MCF 10A (cell line): ENCODE measurements around the gene GLIS1. TPM values are rescaled to one million over a fixed set of nuclear protein-coding genes. Genes with fewer than 3 reads are reported as not detected.
A peak's percentile ranks its signal among the peaks of the same experiment; 100 is the strongest.

Experiments
- BruUV-seq: library from RNA; stranded (reverse); fragments of 400-500 nt; replicated peaks from 2 replicates; lab custom pipeline; 2021; lab: Mats Ljungman, UMichigan
- CTCF ChIA-PET: fragments of 300-600 bp; sonication (Branson Sonifier 250); formaldehyde crosslinking; extraction: SDS; loops from one replicate; lab custom pipeline; 2021; ENCODE audit warnings: antibody characterized with exemption, inconsistent platforms; lab: Yijun Ruan, JAX
- POLR2A ChIA-PET: fragments of 300-600, 350-650 bp; sonication (Branson Sonifier 250); formaldehyde crosslinking; extraction: SDS; loops from one replicate; lab custom pipeline; 2020; ENCODE audit warnings: antibody characterized with exemption, inconsistent platforms; lab: Yijun Ruan, JAX
- DNase-seq: peaks from one replicate; pipeline ENCODE4 v3.0.0-alpha.2; 2018; ENCODE audit not compliant: unreplicated experiment
- H3K27ac Mint-ChIP-seq: one replicate; pipeline ENCODE4 v1.8.0; 2022; ENCODE audit warnings: mild to moderate bottlenecking, low read depth, mixed read lengths; ENCODE audit not compliant: unreplicated experiment
- H3K27me3 Mint-ChIP-seq: one replicate; pipeline ENCODE4 v1.8.0; 2022; ENCODE audit warnings: mixed read lengths; ENCODE audit not compliant: insufficient read depth, unreplicated experiment
- H3K36me3 Mint-ChIP-seq: one replicate; pipeline ENCODE4 v1.8.0; 2022; ENCODE audit warnings: mild to moderate bottlenecking, moderate library complexity, mixed read lengths; ENCODE audit not compliant: insufficient read depth, unreplicated experiment
- H3K4me1 Mint-ChIP-seq: one replicate; pipeline ENCODE4 v1.8.0; 2022; ENCODE audit warnings: mixed read lengths; ENCODE audit not compliant: insufficient read depth, unreplicated experiment
- H3K4me3 Mint-ChIP-seq: one replicate; pipeline ENCODE4 v1.8.0; 2022; ENCODE audit warnings: mild to moderate bottlenecking, moderate library complexity, mixed read lengths; ENCODE audit not compliant: unreplicated experiment
- H3K9me3 Mint-ChIP-seq: one replicate; pipeline ENCODE4 v1.8.0; 2022; ENCODE audit warnings: mixed read lengths; ENCODE audit not compliant: unreplicated experiment
- CTCF ChIP-seq: fragments of 200-600 bp; IDR thresholded peaks from one replicate; pipeline ENCODE4 v1.8.0; 2022; ENCODE audit warnings: antibody characterized with exemption, mild to moderate bottlenecking; ENCODE audit not compliant: unreplicated experiment
- intact Hi-C: fragments of 100-400 bp; cut with micrococcal nuclease; formaldehyde crosslinking; loops from 2 replicates; pipeline ENCODE4 v1.14.1; 2022
- total RNA-seq: library from RNA; stranded (reverse); gene quantifications from 2 replicates; pipeline ENCODE4 v1.2.3, GENCODE V29; 2022

The GLIS1 gene
- total RNA-seq, 1 experiment from 2014 or later = 0.93 TPM

GRCh38 chr1:53552146-53552861 is 186.7 kb downstream of the GLIS1 start:
- intact Hi-C loops = no loop called here
- peak; percentile 23 for DNase-seq
- no TSS peak for BruUV-seq

GRCh38 chr1:53551428-53551995 is 187.5 kb downstream of the GLIS1 start:
- ChIA-PET CTCF (no interaction called here), POLR2A (no interaction called here)
- TF ChIP-seq CTCF = no peak
- Mint-ChIP-seq H3K27ac (no peak overlapping the region), H3K9me3 (no peaks in the 10 kb centered on the region), H3K36me3 (no peaks in the 10 kb centered on the region), H3K4me1 (no peaks in the 10 kb centered on the region), H3K27me3 (peaks cover 25% of the 10 kb centered on the region), H3K4me3 (no peak overlapping the region)
- DNase-seq = no peak
- no TSS peak for BruUV-seq
- intact Hi-C loops = no loop called here

More at GRCh38 chr1:53552146-53552861, 186.7 kb downstream of the GLIS1 start:
- Mint-ChIP-seq H3K36me3 (no peaks in the 10 kb centered on the region), H3K4me3 (no peak overlapping the region), H3K27me3 (peaks cover 25% of the 10 kb centered on the region), H3K27ac (no peak overlapping the region), H3K4me1 (no peaks in the 10 kb centered on the region), H3K9me3 (no peaks in the 10 kb centered on the region)
- CTCF ChIA-PET = no interaction called here
- TF ChIP-seq CTCF = no peak
- POLR2A ChIA-PET = interaction anchor here (1.0 kb wide), 2 partner anchors 11 to 14 kb away, joined by 4 to 6 read pairs; no protein-coding TSS in a partner anchor

GRCh38 chr1:53550201-53550741 is 188.7 kb downstream of the GLIS1 start:
- Mint-ChIP-seq H3K4me3 (no peak overlapping the region), H3K27me3 (peaks cover 25% of the 10 kb centered on the region), H3K36me3 (no peaks in the 10 kb centered on the region), H3K4me1 (no peaks in the 10 kb centered on the region), H3K9me3 (no peaks in the 10 kb centered on the region), H3K27ac (no peak overlapping the region)
- TF ChIP-seq CTCF = no peak
- BruUV-seq = no TSS peak
- peak; percentile 62 for DNase-seq
- ChIA-PET CTCF (no interaction called here), POLR2A (interaction anchor here (0.7 kb wide), 1 partner anchor 26 kb away, joined by 3 read pairs; no protein-coding TSS in a partner anchor)
- intact Hi-C loops = no loop called here

- no TSS peak for BruUV-seq
- Mint-ChIP-seq H3K9me3 (no peaks in the 10 kb centered on the region), H3K4me3 (no peak overlapping the region), H3K27me3 (peaks cover 25% of the 10 kb centered on the region), H3K36me3 (no peaks in the 10 kb centered on the region), H3K27ac (no peak overlapping the region), H3K4me1 (no peaks in the 10 kb centered on the region)
- no peak for TF ChIP-seq CTCF
- no peak for DNase-seq
- ChIA-PET POLR2A (no interaction called here), CTCF (no interaction called here)
- intact Hi-C loops = no loop called here
These were observed 189.2 kb downstream of the GLIS1 start for GRCh38 chr1:53549781-53550180.
